ENCODE results near the gene MBD2. TPM values are rescaled to one million over a fixed set of nuclear protein-coding genes. Genes with fewer than 3 reads are reported as not detected.

Gene MBD2
- total and polyA plus RNA-seq, 9 donors, result 21.9 to 59.0 (median 45.0) TPM

DNA sequence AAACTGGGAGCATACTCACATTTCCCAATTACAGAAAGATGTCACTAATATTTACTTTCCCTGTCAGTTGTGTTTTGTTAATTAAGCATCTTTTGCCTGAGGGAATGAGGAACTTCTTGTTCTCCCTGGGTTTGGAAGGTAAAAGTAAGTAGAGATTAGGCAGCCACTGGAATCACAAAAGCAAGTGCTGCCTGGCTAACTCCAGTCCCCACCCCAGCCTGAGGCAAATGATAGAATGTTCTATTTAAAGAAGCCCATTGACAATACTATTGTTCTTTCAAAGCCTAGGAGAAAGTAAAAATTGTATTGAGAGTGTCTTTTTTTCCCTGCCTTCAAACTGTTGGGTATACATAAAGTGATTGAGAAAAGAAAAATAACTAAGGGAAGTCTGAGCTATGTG lies 93.8 kb downstream of the MBD2 start:
- no peak for DNase-seq
- intact Hi-C loops (cut with DNase I), result no loop called here

DNA sequence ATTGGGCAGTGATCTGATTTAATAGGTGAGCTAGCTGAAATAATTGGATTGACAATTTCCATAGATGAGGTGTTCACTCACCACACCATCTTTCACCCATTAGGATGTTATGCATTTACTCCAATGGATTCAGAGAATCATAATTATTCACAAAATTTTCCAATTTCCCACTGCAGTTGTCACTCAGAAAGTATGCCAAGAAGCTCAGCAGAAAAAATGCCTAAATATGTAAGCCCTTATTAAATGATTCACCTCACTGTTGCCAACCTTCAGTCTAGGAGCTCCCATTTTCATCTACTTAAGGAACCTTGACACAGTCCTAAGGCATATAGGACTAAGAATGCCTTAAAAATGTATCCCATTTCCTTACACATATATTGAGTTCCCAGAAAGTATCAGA lies 94.3 kb downstream of the MBD2 start:
- H3K9me3 ChIP-seq, result no peaks in the 10 kb centered on the region
- no peak overlapping the region for H3K27ac ChIP-seq
- no peak overlapping the region for H3K4me3 ChIP-seq
- no peak for DNase-seq
- H3K36me3 ChIP-seq, result no peaks in the 10 kb centered on the region
- TF ChIP-seq, protein P1, sequence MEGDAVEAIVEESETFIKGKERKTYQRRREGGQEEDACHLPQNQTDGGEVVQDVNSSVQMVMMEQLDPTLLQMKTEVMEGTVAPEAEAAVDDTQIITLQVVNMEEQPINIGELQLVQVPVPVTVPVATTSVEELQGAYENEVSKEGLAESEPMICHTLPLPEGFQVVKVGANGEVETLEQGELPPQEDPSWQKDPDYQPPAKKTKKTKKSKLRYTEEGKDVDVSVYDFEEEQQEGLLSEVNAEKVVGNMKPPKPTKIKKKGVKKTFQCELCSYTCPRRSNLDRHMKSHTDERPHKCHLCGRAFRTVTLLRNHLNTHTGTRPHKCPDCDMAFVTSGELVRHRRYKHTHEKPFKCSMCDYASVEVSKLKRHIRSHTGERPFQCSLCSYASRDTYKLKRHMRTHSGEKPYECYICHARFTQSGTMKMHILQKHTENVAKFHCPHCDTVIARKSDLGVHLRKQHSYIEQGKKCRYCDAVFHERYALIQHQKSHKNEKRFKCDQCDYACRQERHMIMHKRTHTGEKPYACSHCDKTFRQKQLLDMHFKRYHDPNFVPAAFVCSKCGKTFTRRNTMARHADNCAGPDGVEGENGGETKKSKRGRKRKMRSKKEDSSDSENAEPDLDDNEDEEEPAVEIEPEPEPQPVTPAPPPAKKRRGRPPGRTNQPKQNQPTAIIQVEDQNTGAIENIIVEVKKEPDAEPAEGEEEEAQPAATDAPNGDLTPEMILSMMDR (IDR thresholded peaks at IDR 0.05), result no peak
- TF ChIP-seq EP300 (IDR thresholded peaks at IDR 0.05), result no peak
- TF ChIP-seq POLR2A (IDR thresholded peaks at IDR 0.05), result no peak
- H3K4me1 ChIP-seq (ENCODE audit: insufficient read depth), result no peaks in the 10 kb centered on the region
- intact Hi-C loops (cut with DNase I), result no loop called here
- H3K27me3 ChIP-seq, result no peaks in the 10 kb centered on the region

More for the DNA sequence above, 93.8 kb downstream of the MBD2 start:
- Histone ChIP-seq H3K4me3 (no peak overlapping the region), H3K36me3 (no peaks in the 10 kb centered on the region), H3K4me1 (ENCODE audit: insufficient read depth) (no peaks in the 10 kb centered on the region), H3K27ac (no peak overlapping the region), H3K9me3 (no peaks in the 10 kb centered on the region), H3K27me3 (no peaks in the 10 kb centered on the region)
- TF ChIP-seq POLR2A (IDR thresholded peaks at IDR 0.05) (no peak), EP300 (IDR thresholded peaks at IDR 0.05) (no peak)
- TF ChIP-seq, protein P1 (IDR thresholded peaks at IDR 0.05), result no peak

DNA sequence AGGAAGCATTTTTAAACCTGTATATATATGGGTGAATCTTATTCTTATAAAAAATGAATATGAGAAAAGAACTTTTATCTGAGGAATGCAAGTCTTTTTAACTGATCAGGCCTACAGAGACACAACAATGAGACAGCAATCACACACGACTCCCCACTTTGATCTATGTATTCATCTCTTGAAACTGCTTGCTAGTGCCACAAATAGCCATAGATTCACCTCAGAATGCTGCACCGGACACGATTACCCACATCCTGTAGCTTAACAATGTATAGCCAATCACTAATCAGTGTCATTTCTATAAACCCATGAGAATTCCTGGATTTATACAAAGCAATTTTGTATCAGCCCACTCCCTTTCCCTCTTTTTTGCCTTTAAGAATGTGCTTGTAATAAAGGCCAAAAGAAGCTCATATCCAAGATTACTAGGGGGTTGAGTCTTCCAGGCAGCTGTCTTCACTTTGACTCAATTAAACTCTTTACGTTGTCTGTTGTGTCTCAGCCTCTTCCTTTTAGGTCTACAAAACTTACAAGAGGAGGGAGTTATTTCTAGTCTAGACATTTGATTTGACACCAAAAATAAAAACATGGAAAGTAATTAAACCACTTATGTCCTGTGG lies 94.9 kb downstream of the MBD2 start:
- DNase-seq, result no peak
- no peaks in the 10 kb centered on the region for H3K27me3 ChIP-seq
- no peak overlapping the region for H3K27ac ChIP-seq
- 75 to 78% (median 76%) methylated on average over 4 of the region's 4 CpGs for WGBS, 3 donors
- H3K4me3 ChIP-seq, result no peak overlapping the region
- TF ChIP-seq EP300 (IDR thresholded peaks at IDR 0.05) (no peak), POLR2A (IDR thresholded peaks at IDR 0.05) (no peak)
- TF ChIP-seq, protein P1 (IDR thresholded peaks at IDR 0.05), result no peak
- intact Hi-C loops (cut with DNase I), result loop anchor here in 2 of 4 donors (10.0 kb wide), 2 partner anchors 65 to 145 kb away; no protein-coding TSS in a partner anchor
- no peaks in the 10 kb centered on the region for H3K36me3 ChIP-seq
- no peaks in the 10 kb centered on the region for H3K9me3 ChIP-seq
- H3K4me1 ChIP-seq (ENCODE audit: insufficient read depth), result no peaks in the 10 kb centered on the region

DNA sequence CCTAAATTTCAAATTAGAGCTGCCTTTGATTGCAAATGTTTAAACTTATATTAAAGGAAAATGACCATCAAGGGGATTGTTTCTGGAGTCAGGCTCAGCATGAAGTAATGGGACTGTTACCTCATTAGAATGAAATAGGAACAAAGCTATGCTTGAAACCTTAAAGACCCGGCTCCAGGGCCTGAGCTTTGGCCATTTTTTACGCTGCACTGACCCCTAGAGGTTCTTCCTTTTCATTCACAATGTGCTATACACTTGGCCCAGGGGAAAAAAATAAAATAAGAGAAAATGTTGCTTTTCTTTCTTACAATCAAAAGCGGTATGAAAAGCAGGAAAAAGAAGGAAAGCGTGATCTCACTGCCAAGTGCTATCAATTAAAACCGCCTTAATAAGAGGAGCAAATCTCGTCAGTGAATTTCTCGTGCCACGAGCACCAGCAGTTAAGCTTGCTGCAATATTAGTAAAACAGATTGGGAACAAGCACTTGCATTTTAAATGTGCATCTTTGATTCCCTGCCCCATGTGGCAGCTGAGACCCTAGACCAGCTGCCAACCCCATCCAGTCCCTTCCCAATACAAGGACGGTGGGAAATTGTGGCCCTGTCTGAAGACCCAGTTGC lies 96.6 kb downstream of the MBD2 start:
- no peak for DNase-seq
- H3K36me3 ChIP-seq, result no peaks in the 10 kb centered on the region
- H3K4me1 ChIP-seq (ENCODE audit: insufficient read depth), result no peaks in the 10 kb centered on the region
- no peak overlapping the region for H3K4me3 ChIP-seq
- TF ChIP-seq POLR2A (IDR thresholded peaks at IDR 0.05), result no peak
- TF ChIP-seq EP300 (IDR thresholded peaks at IDR 0.05), result no peak
- TF ChIP-seq, protein P1 (IDR thresholded peaks at IDR 0.05), result no peak
- intact Hi-C loops (cut with DNase I), result loop anchor here in 2 of 4 donors (10.0 kb wide), 2 partner anchors 63 to 147 kb away; no protein-coding TSS in a partner anchor
- H3K9me3 ChIP-seq, result no peaks in the 10 kb centered on the region
- H3K27me3 ChIP-seq, result no peaks in the 10 kb centered on the region
- no peak overlapping the region for H3K27ac ChIP-seq
- WGBS, 3 donors, result 65 to 70% (median 70%) methylated on average over 9 of the region's 9 CpGs
